IMR-90 (cell line): ENCODE data around the gene FAM89A. TPM values are rescaled to one million over a fixed set of nuclear protein-coding genes. Genes with fewer than 3 reads are reported as not detected.

Experiments used
- ATAC-seq: fragments of 200-7000 bp; cut with Tn5 transposase; 2 replicates; pipeline ENCODE4 v1.9.1; 2020; ENCODE audit warnings: low read depth, mild to moderate bottlenecking, moderate library complexity
- BruUV-seq: library from RNA; stranded (reverse); fragments of 400-500 nt; replicated peaks from 2 replicates; lab custom pipeline; 2021; lab: Mats Ljungman, UMichigan
- CTCF ChIA-PET: fragments of 300-600 bp; formaldehyde crosslinking; extraction: SDS; loops from one replicate; lab custom pipeline; 2021; ENCODE audit warnings: antibody characterized with exemption; lab: Yijun Ruan, JAX
- POLR2A ChIA-PET: fragments of 300-600 bp; sonication (Branson Sonifier 250); formaldehyde crosslinking; loops from one replicate; lab custom pipeline; 2022; ENCODE audit warnings: antibody characterized with exemption; ENCODE audit not compliant: unreplicated experiment; lab: Charles Lee
- DNase-seq: peaks from one replicate; pipeline ENCODE4 v3.0.0; 2013
- H2AFZ ChIP-seq: replicated peaks from 2 replicates; pipeline ENCODE3; 2013; ENCODE audit warnings: low read length, mild to moderate bottlenecking; ENCODE audit not compliant: poor library complexity
- H2AK5ac ChIP-seq: 2 replicates; pipeline ENCODE4 v1.6.1; 2013; ENCODE audit warnings: low read depth, low read length, inconsistent platforms
- H2AK9ac ChIP-seq: replicated peaks from 2 replicates; pipeline ENCODE3; 2013; ENCODE audit warnings: mild to moderate bottlenecking, low read depth, low read length, moderate library complexity; ENCODE audit not compliant: poor library complexity
- H2BK120ac ChIP-seq: 2 replicates; pipeline ENCODE4 v1.6.1; 2013; ENCODE audit warnings: low read depth, low read length, inconsistent platforms
- H2BK15ac ChIP-seq: 3 replicates; pipeline ENCODE4 v1.6.1; 2013; ENCODE audit warnings: low read depth, low read length, inconsistent platforms
- H2BK20ac ChIP-seq: 2 replicates; pipeline ENCODE4 v1.6.1; 2013; ENCODE audit warnings: low read depth, mild to moderate bottlenecking, inconsistent platforms, low read length, moderate library complexity
- H2BK5ac ChIP-seq: 2 replicates; pipeline ENCODE4 v1.6.1; 2013; ENCODE audit warnings: mild to moderate bottlenecking, low read depth, low read length, inconsistent platforms; ENCODE audit not compliant: poor library complexity, severe bottlenecking
- H3K14ac ChIP-seq: replicated peaks from 2 replicates; pipeline ENCODE4 v1.6.1; 2013; ENCODE audit warnings: low read depth, low read length, inconsistent platforms
- H3K18ac ChIP-seq: 2 replicates; pipeline ENCODE4 v1.6.1; 2013; ENCODE audit warnings: low read depth, low read length, control low read depth
- H3K23ac ChIP-seq: 2 replicates; pipeline ENCODE4 v1.6.1; 2013; ENCODE audit warnings: low read depth, low read length, inconsistent platforms
- H3K27ac ChIP-seq: 2 replicates; pipeline ENCODE4 v1.5.1; 2013; ENCODE audit warnings: mild to moderate bottlenecking, control low read depth, low read length; ENCODE audit not compliant: insufficient read depth
- H3K27me3 ChIP-seq: 2 replicates; pipeline ENCODE4 v1.6.1; 2013; ENCODE audit warnings: low read length; ENCODE audit not compliant: control insufficient read depth, insufficient read depth
- H3K36me3 ChIP-seq: 2 replicates; pipeline ENCODE4 v1.6.1; 2013; ENCODE audit warnings: low read length, mixed read lengths; ENCODE audit not compliant: control insufficient read depth, insufficient read depth
- H3K4ac ChIP-seq: 2 replicates; pipeline ENCODE4 v1.6.1; 2013; ENCODE audit warnings: low read depth, low read length, inconsistent platforms
- H3K4me1 ChIP-seq: 2 replicates; pipeline ENCODE4 v1.6.1; 2013; ENCODE audit warnings: low read length, mixed read lengths; ENCODE audit not compliant: control insufficient read depth, insufficient read depth
- H3K4me2 ChIP-seq: 2 replicates; pipeline ENCODE4 v1.6.1; 2013; ENCODE audit warnings: low read depth, mild to moderate bottlenecking, control low read depth, low read length, moderate library complexity
- H3K4me3 ChIP-seq: 2 replicates; pipeline ENCODE4 v1.5.1; 2013; ENCODE audit warnings: low read depth, mild to moderate bottlenecking, control low read depth, low read length, moderate library complexity; ENCODE audit not compliant: insufficient read depth
- H3K56ac ChIP-seq: 2 replicates; pipeline ENCODE4 v1.6.1; 2013; ENCODE audit warnings: low read length, inconsistent platforms; ENCODE audit not compliant: insufficient read depth; ENCODE audit errors: extremely low read depth
- H3K79me1 ChIP-seq, 2 experiments: 2 replicates each; pipeline ENCODE4 v1.6.1; 2013; ENCODE audit warnings: low read length in 2 of 2, inconsistent platforms in 1 of 2, low read depth in 1 of 2
- H3K9ac ChIP-seq: 2 replicates; pipeline ENCODE4 v1.6.1; 2013; ENCODE audit warnings: low read depth, low read length, control low read depth
- H3K9me1 ChIP-seq: 2 replicates; pipeline ENCODE4 v1.6.1; 2013; ENCODE audit warnings: low read length, inconsistent platforms; ENCODE audit not compliant: insufficient read depth
- H3K9me3 ChIP-seq: 2 replicates; pipeline ENCODE4 v1.6.1; 2013; ENCODE audit warnings: low read length; ENCODE audit not compliant: control insufficient read depth, insufficient read depth
- H4K20me1 ChIP-seq: 2 replicates; pipeline ENCODE4 v1.6.1; 2013; ENCODE audit warnings: low read length, inconsistent platforms; ENCODE audit not compliant: insufficient read depth
- H4K5ac ChIP-seq: 2 replicates; pipeline ENCODE4 v1.6.1; 2013; ENCODE audit warnings: mild to moderate bottlenecking, low read depth, low read length, control low read depth
- H4K8ac ChIP-seq, 2 experiments: 2 replicates each; pipeline ENCODE4 v1.6.1; 2013; ENCODE audit warnings: low read depth in 2 of 2, low read length in 2 of 2, control low read depth in 1 of 2, inconsistent platforms in 1 of 2
- H4K91ac ChIP-seq: 2 replicates; pipeline ENCODE4 v1.6.1; 2013; ENCODE audit warnings: low read depth, low read length, inconsistent platforms; ENCODE audit not compliant: insufficient read depth
- RCOR1 ChIP-seq: IDR thresholded peaks from 2 replicates; pipeline ENCODE4 v1.6.1; 2012; ENCODE audit warnings: mild to moderate bottlenecking, low read length, improper control_type of control experiment; ENCODE audit not compliant: insufficient replicate concordance
- WGBS, 2 experiments: methylation state at CpG; one replicate each; pipeline versions ENCODE4 v1.1.5 to v1.1.7; 2013; ENCODE audit warnings: missing lambda C conversion rate in 2 of 2; ENCODE audit not compliant: insufficient read length in 1 of 2; ENCODE audit errors: extremely low coverage in 2 of 2; 5-methylcytosine and 5-hydroxymethylcytosine counted together
- dilution Hi-C: fragments of 300-500 bp; cut with HindIII; formaldehyde crosslinking; loops from one replicate; pipeline ENCODE4 v1.14.3; 2018; ENCODE audit warnings: low sequenced_read_pairs; ENCODE audit not compliant: unreplicated experiment
- in situ Hi-C: fragments of 300-500 bp; cut with MboI; formaldehyde crosslinking; loops from 3 replicates; pipeline ENCODE4 v1.14.3; 2019; ENCODE audit warnings: low sequenced_read_pairs, inconsistent platforms, mixed read lengths
- intact Hi-C: fragments of 100-400 bp; cut with micrococcal nuclease; formaldehyde crosslinking; loops from 2 replicates; pipeline ENCODE4 v1.10.0; 2022
- polyA plus RNA-seq, 3 experiments: library from polyadenylated mRNA; depleted of rRNA; stranded (reverse); fragments of >200 nt; gene quantifications; 2 replicates each; pipeline ENCODE4 v1.2.3, GENCODE V29; 2012; ENCODE audit warnings: low replicate concordance in 1 of 3
- total RNA-seq: library from RNA; depleted of rRNA; stranded (reverse); fragments of >200 nt; gene quantifications from 2 replicates; pipeline ENCODE4 v1.2.3, GENCODE V29; 2012

Gene FAM89A
- total and polyA plus RNA-seq, 2 of the 4 experiments (the other 2 are of a cell fraction) = 6.8 to 8.1 TPM

GRCh38 chr1:230987448-230987847, 52.6 kb downstream of the FAM89A start:
- H3K4me3 ChIP-seq = no peak overlapping the region
- dilution Hi-C loops = no loop called here
- H3K9me3 ChIP-seq = no peaks in the 10 kb centered on the region
- H3K4me1 ChIP-seq = peaks cover 4% of the 10 kb centered on the region
- no peaks in the 10 kb centered on the region for H3K27me3 ChIP-seq
- H3K9me1 ChIP-seq = 0 out of 2 replicates have a peak, but pooled peaks cover 3% of the 10 kb centered on the region
- no peak overlapping the region for H2BK5ac ChIP-seq
- no peak overlapping the region for H4K5ac ChIP-seq
- H3K14ac ChIP-seq = no peak overlapping the region
- no peak overlapping the region for H2AFZ ChIP-seq
- H4K20me1 ChIP-seq = no peaks in the 10 kb centered on the region
- H3K4ac ChIP-seq = no peak overlapping the region
- H2AK9ac ChIP-seq = no peak overlapping the region
- no peak overlapping the region for H2BK120ac ChIP-seq
- H2BK20ac ChIP-seq = no peak overlapping the region
- no peak overlapping the region for H3K4me2 ChIP-seq
- H3K9ac ChIP-seq = no peak overlapping the region
- peaks cover 19 to 29% of the 10 kb centered on the region in 2 experiments for H3K79me1 ChIP-seq
- no peak overlapping the region for H3K23ac ChIP-seq
- ChIA-PET POLR2A (no interaction called here), CTCF (no interaction called here)
- intact Hi-C loops = no loop called here
- no peak overlapping the region for H2AK5ac ChIP-seq
- WGBS, 2 experiments = 93% methylated on average over 3 of the region's 3 CpGs; no CpG with 5 or more reads in 1 of the 2 experiments
- H3K36me3 ChIP-seq = peaks cover 12% of the 10 kb centered on the region
- DNase-seq = no peak
- H4K8ac ChIP-seq = no peak overlapping the region
- in situ Hi-C loops = no loop called here
- no peak for ATAC-seq
- no TSS peak for BruUV-seq
- H2BK15ac ChIP-seq = no peak overlapping the region
- H3K27ac ChIP-seq = no peak overlapping the region
- H4K91ac ChIP-seq = no peak overlapping the region
- H3K56ac ChIP-seq = no peak overlapping the region
- H3K18ac ChIP-seq = no peak overlapping the region
- no peak for TF ChIP-seq RCOR1
